Stimulated activated naive B cell treated with anti-CD40 and anti-IgM and Interleukin-4, amounts not matched to agents 10 μg/mL and 1 μg/mL and 100 μg/mL, for 72 hours (primary cell): ENCODE results near the gene YWHAE.
"Not testable (repeated sequence)": the region's sequence is repeated elsewhere in the genome, so short reads cannot be mapped to it uniquely, and the experiment has no call there.

Experiments used
- ATAC-seq, 2 donors: fragments of 150-1000 bp; cut with Tn5 transposase; replicated peaks; 2 replicates each; pipeline ENCODE4 v1.10.0; 2021; ENCODE audit warnings: moderate library complexity in 1 of 2
- DNase-seq: peaks from one replicate; pipeline ENCODE4 v3.0.0; 2021
- H3K27ac Mint-ChIP-seq: one replicate; pipeline ENCODE4 v1.8.0; 2022; ENCODE audit warnings: mild to moderate bottlenecking, mixed read lengths
- H3K27me3 Mint-ChIP-seq, 2 donors: one replicate each; pipeline ENCODE4 v1.8.0; 2022; ENCODE audit warnings: mixed read lengths in 2 of 2
- H3K36me3 Mint-ChIP-seq, 2 donors: one replicate each; pipeline ENCODE4 v1.8.0; 2022; ENCODE audit warnings: mixed read lengths in 2 of 2, mild to moderate bottlenecking in 1 of 2
- H3K4me1 Mint-ChIP-seq, 2 donors: one replicate each; pipeline ENCODE4 v1.8.0; 2022; ENCODE audit warnings: mixed read lengths in 2 of 2, mild to moderate bottlenecking in 1 of 2
- H3K4me3 Mint-ChIP-seq, 2 donors: one replicate each; pipeline ENCODE4 v1.8.0; 2022; ENCODE audit warnings: mild to moderate bottlenecking in 2 of 2, mixed read lengths in 2 of 2, moderate library complexity in 1 of 2
- H3K9me3 Mint-ChIP-seq, 2 donors: one replicate each; pipeline ENCODE4 v1.8.0; 2022; ENCODE audit warnings: mixed read lengths in 2 of 2, mild to moderate bottlenecking in 1 of 2

YWHAE gene

GRCh38 chr17:1421470-1421869 is 21.4 kb upstream of the YWHAE start:
- Mint-ChIP-seq H3K4me1 (peaks cover 18 to 26% of the 10 kb centered on the region in 2 donors), H3K9me3 (no peaks in the 10 kb centered on the region), H3K27me3 (no peaks in the 10 kb centered on the region), H3K27ac (no peak overlapping the region), H3K4me3 (no peak overlapping the region), H3K36me3 (peaks cover 36 to 39% of the 10 kb centered on the region in 2 donors)
- ATAC-seq, result no peak
- DNase-seq, result no peak

DNA sequence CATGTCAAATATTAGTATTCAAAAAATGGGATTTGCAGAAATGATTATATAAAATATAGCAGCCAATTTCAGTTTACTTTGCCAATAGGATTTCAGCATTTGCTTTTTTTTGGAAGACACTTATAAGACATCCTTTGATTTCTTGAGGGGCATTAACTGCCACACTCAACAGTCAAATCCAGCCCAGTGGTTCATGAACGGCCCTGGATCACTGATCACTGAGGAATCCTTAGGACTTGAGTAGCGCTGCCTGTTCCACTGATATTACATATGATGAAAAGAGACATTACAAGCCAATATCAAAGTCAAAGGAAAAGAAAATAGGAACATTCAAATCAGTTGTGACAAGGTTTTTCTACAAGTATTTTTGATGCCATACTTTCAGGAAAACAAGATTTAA is 21.0 kb upstream of the YWHAE start:
- Mint-ChIP-seq H3K27ac (no peak overlapping the region), H3K9me3 (no peaks in the 10 kb centered on the region), H3K36me3 (peaks cover 34 to 36% of the 10 kb centered on the region in 2 donors), H3K27me3 (no peaks in the 10 kb centered on the region), H3K4me1 (peaks cover 17 to 23% of the 10 kb centered on the region in 2 donors), H3K4me3 (no peak overlapping the region)
- no peak for ATAC-seq
- DNase-seq, result no peak

GRCh38 chr17:1420163-1420562 is 20.1 kb upstream of the YWHAE start:
- ATAC-seq, result no peak
- H3K36me3 Mint-ChIP-seq, result peaks cover 26 to 28% of the 10 kb centered on the region in 2 donors

GRCh38 chr17:1418476-1418875 is 18.5 kb upstream of the YWHAE start:
- not testable (repeated sequence) for H3K27me3 Mint-ChIP-seq, H3K4me1 Mint-ChIP-seq, ATAC-seq, H3K9me3 Mint-ChIP-seq, DNase-seq, H3K4me3 Mint-ChIP-seq
- peaks cover 20 to 26% of the 10 kb centered on the region in 2 donors for H3K36me3 Mint-ChIP-seq
- peak overlapping the region; percentile 59 for H3K27ac Mint-ChIP-seq

More at GRCh38 chr17:1420163-1420562, 20.1 kb upstream of the YWHAE start:
- no peak overlapping the region for H3K4me3 Mint-ChIP-seq
- H3K27ac Mint-ChIP-seq, result no peak overlapping the region
- peaks cover 12 to 16% of the 10 kb centered on the region in 2 donors for H3K4me1 Mint-ChIP-seq
- no peaks in the 10 kb centered on the region for H3K9me3 Mint-ChIP-seq
- no peak for DNase-seq
- H3K27me3 Mint-ChIP-seq, result no peaks in the 10 kb centered on the region

- no peak for ATAC-seq
- H3K27me3 Mint-ChIP-seq, result no peaks in the 10 kb centered on the region
Observed at GRCh38 chr17:1416414-1416813, 16.4 kb upstream of the YWHAE start.

GRCh38 chr17:1414634-1415033 is 14.6 kb upstream of the YWHAE start:
- ATAC-seq (no peak), DNase-seq (no peak)
- no peaks in the 10 kb centered on the region for H3K27me3 Mint-ChIP-seq
- H3K9me3 Mint-ChIP-seq, result no peaks in the 10 kb centered on the region
- peaks cover 0 to 2% of the 10 kb centered on the region in 2 donors for H3K4me1 Mint-ChIP-seq
- no peak overlapping the region for H3K4me3 Mint-ChIP-seq
- no peak overlapping the region for H3K27ac Mint-ChIP-seq
- H3K36me3 Mint-ChIP-seq, result peaks cover 8 to 12% of the 10 kb centered on the region in 2 donors

More at GRCh38 chr17:1416414-1416813, 16.4 kb upstream of the YWHAE start:
- H3K4me3 Mint-ChIP-seq, result no peak overlapping the region
- H3K4me1 Mint-ChIP-seq, result peaks cover 0 to 2% of the 10 kb centered on the region in 2 donors
- peaks cover 11 to 15% of the 10 kb centered on the region in 2 donors for H3K36me3 Mint-ChIP-seq
- H3K27ac Mint-ChIP-seq, result no peak overlapping the region
- no peak for DNase-seq
- H3K9me3 Mint-ChIP-seq, result no peaks in the 10 kb centered on the region

DNA sequence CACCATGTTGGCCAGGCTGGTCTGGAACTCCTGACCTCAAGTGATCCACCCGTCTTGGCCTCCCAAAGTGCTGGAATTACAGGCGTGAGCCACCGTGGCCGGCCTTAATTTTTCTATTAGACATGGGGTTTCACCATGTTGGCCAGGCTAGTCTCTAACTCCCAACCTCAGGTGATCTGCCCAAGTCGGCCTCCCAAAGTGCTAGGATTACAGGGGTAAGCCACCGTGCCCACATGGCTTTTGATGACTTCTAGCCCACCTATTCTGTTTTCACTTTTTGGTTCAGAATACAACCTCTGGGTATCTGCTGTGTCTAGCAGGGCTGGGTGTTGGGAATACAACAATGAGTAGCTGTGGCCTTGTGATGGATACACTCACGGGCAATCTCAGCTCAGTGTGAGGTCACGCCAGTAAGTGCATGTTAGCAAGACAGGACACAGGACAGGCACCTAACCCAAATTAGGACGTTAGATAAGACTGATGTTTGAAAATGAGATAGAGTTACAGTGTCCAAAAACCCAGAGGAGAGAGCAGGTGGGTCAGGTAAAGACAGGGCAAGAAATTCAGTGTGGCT is 14.1 kb upstream of the YWHAE start:
- H3K4me3 Mint-ChIP-seq, result no peak overlapping the region
- H3K4me1 Mint-ChIP-seq, result peaks cover 0 to 2% of the 10 kb centered on the region in 2 donors
- no peak overlapping the region for H3K27ac Mint-ChIP-seq
- peaks cover 8 to 12% of the 10 kb centered on the region in 2 donors for H3K36me3 Mint-ChIP-seq
- no peak for DNase-seq
- no peaks in the 10 kb centered on the region for H3K27me3 Mint-ChIP-seq
- ATAC-seq, result no peak
- H3K9me3 Mint-ChIP-seq, result no peaks in the 10 kb centered on the region

DNA sequence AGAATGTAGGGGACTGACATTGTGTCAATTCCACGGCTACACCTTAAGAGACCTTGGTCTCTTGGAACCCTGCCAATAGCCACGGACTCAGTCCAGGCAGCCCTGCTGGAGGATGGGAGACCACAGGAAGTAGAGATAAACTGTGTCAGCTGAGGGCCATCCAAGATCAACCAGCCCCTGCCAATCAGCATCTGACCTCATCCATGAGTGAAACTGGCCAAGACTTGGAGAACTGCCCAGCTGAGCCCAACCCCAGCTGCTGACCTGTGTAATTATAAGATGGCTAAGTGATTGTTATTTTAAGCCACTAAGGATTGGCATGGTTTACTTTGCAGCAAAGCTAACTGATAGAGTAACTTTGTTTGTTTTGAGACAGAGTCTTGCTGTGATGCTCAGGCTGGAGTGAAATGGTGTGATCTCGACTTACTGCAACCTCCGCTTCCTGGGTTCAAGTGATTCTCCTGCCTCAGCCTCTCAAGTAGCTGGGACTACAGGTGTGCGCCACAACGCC is 13.3 kb upstream of the YWHAE start:
- peaks cover 8 to 12% of the 10 kb centered on the region in 2 donors for H3K36me3 Mint-ChIP-seq
- no peak for DNase-seq

GRCh38 chr17:1412185-1413110 is 12.4 kb upstream of the YWHAE start:
- H3K27ac Mint-ChIP-seq, result no peak overlapping the region
- ATAC-seq (no peak), DNase-seq (no peak)
- no peaks in the 10 kb centered on the region for H3K27me3 Mint-ChIP-seq
- peaks cover 0 to 2% of the 10 kb centered on the region in 2 donors for H3K4me1 Mint-ChIP-seq
- H3K36me3 Mint-ChIP-seq, result peaks cover 4 to 7% of the 10 kb centered on the region in 2 donors
- H3K9me3 Mint-ChIP-seq, result no peaks in the 10 kb centered on the region
- H3K4me3 Mint-ChIP-seq, result no peak overlapping the region

More for the DNA sequence above, 13.3 kb upstream of the YWHAE start:
- Mint-ChIP-seq H3K4me1 (peaks cover 0 to 2% of the 10 kb centered on the region in 2 donors), H3K27ac (no peak overlapping the region), H3K27me3 (no peaks in the 10 kb centered on the region), H3K4me3 (no peak overlapping the region), H3K9me3 (no peaks in the 10 kb centered on the region)
- no peak for ATAC-seq

DNA sequence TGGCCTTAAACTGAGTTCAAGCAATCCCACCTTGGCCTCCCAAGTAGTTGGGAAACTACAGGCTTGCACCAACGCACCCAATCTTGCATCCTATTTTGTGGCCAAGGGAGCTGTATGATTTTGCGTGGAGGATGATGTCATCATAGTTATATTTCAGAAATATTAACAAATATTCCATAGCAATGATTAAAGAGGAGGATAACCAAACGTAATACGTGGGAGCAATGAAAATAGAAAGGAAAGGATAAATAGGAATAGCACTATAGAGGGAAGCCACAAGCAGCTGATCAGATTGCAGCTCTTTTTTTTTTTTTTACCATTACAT is 2.2 kb upstream of the YWHAE start:
- Mint-ChIP-seq H3K27me3 (no peaks in the 10 kb centered on the region), H3K9me3 (no peaks in the 10 kb centered on the region), H3K4me1 (peaks cover 11 to 15% of the 10 kb centered on the region in 2 donors), H3K4me3 (no peak overlapping the region), H3K36me3 (peaks cover 14 to 26% of the 10 kb centered on the region in 2 donors), H3K27ac (no peak overlapping the region)
- DNase-seq (no peak), ATAC-seq (no peak)

DNA sequence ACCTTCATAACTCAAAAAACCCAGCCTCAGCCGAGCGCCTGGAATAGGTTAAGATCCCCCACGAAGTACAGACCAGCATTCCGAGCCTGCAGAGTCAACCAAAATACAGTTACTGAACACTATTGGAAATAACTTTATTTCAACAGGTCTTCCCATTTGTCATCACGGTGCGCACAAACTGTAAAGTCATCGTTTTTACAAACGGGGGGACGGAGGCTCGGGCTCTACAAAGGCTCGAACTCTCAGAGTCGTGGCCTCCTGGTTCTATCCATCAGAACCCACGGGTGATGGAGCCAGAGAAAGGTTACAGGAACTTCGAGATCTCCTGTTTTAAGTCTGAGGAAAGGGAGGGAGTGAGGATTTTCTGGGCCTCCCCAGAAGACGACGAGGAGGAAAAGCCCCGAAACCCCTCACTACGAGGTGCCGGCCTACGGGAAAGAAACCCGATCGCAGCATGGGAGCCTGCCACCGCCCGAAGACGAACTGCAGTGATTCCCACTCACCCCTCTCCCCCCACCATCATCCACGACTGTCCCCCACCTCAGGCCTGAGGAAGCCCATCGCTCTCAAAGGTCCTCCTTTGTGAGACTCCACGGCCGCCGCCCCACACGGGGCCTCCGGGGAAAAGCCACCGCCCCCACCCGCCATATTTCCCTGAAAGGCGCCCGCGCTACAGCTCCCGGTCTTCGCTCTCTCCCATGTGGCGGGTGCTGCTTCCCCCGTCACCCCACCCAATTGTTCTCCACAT is 917 bp downstream of the YWHAE start:
- Mint-ChIP-seq H3K9me3 (no peaks in the 10 kb centered on the region), H3K36me3 (peaks cover 19 to 40% of the 10 kb centered on the region in 2 donors), H3K4me3 (peak overlapping the region; percentile 99 to 100), H3K4me1 (peaks cover 16 to 43% of the 10 kb centered on the region in 2 donors), H3K27ac (peak overlapping the region; percentile 100), H3K27me3 (no peaks in the 10 kb centered on the region)
- no peak for DNase-seq
- ATAC-seq, result peak; percentile 33 to 43

DNA sequence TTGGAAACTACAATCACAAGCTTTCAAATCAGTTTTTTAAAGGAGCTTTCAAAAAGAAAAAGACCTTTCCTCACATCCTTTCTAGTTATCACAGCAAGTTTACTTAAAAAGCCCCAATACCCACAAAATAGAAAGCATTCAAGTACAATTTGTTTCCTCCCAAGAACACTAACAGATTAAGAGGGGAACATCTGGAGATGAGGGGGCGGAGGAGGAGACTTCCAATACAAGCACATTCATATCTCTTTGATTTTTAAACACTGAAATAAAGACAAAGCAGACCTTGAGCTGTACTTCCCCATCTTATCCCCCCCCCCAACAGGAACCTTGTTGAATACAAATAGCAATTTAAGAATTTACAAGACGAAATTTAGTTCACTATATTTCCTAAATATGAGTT is 2.0 kb downstream of the YWHAE start:
- Mint-ChIP-seq H3K27ac (peak overlapping the region; percentile 100), H3K4me3 (peak overlapping the region; percentile 99 to 100), H3K4me1 (peaks cover 20 to 54% of the 10 kb centered on the region in 2 donors), H3K27me3 (no peaks in the 10 kb centered on the region), H3K36me3 (peaks cover 19 to 40% of the 10 kb centered on the region in 2 donors), H3K9me3 (no peaks in the 10 kb centered on the region)
- no peak for ATAC-seq
- DNase-seq, result no peak

DNA sequence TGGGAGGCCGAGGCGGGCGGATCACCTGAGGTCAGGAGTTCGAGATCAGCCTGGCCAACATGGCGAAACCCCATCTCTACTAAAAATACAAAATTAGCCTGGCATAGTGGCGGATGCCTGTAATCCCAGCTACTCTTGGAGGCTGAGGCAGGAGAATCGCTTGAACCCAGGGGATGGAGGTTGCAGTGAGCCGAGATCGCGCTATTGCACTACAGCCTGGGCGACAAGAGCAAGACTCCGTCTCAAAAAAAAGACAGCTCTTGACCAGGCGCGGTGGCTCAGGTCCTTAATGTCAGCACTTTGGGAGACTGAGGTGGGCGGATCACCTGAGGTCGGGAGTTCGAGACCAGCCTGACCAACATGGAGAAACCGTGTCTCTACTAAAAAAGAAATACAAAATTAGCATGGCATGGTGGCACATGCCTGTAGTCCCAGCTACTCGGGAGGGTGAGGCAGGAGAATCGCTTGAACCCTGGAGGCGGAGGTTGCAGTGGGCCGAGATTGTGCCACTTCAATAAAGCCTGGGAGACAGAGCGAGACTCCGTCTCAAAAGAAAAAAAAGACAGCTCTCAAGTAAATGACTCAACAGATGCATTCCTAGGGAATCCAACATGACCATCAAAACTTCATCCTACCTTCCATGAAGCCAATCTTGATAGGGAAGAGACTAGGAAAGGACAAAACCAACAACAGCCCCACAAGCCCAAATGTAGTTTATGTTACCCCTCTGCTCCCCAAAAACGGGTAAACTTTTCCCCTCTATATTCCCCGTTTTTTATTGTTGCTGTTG is 4.0 kb downstream of the YWHAE start:
- not testable (repeated sequence) for ATAC-seq, DNase-seq, H3K27ac Mint-ChIP-seq, H3K27me3 Mint-ChIP-seq, H3K9me3 Mint-ChIP-seq, H3K4me3 Mint-ChIP-seq
- Mint-ChIP-seq H3K36me3 (peaks cover 26 to 47% of the 10 kb centered on the region in 2 donors), H3K4me1 (peaks cover 26 to 71% of the 10 kb centered on the region in 2 donors)
